H9 (cell line): ENCODE data around the gene PFKL. TPM values are rescaled to one million over a fixed set of nuclear protein-coding genes. Genes with fewer than 3 reads are reported as not detected.

ENCODE experiments used
- DNase-seq: peaks from one replicate; pipeline ENCODE4 v3.0.0-alpha.2; 2017
- H2AFZ ChIP-seq: one replicate; pipeline ENCODE4 v1.6.1; 2013; ENCODE audit warnings: mild to moderate bottlenecking, low read length, control low read depth, moderate library complexity
- H2AK5ac ChIP-seq: 2 replicates; pipeline ENCODE4 v1.6.1; 2013; ENCODE audit warnings: low read length, control low read depth, mixed read lengths; ENCODE audit not compliant: insufficient read length
- H2BK120ac ChIP-seq: one replicate; pipeline ENCODE4 v1.6.1; 2013; ENCODE audit warnings: low read depth, mild to moderate bottlenecking, low read length, control low read depth, inconsistent platforms; ENCODE audit not compliant: poor library complexity, severe bottlenecking
- H2BK12ac ChIP-seq: 2 replicates; pipeline ENCODE4 v1.6.1; 2013; ENCODE audit warnings: low read length, control low read depth, mixed read lengths, low read depth; ENCODE audit not compliant: insufficient read length
- H2BK15ac ChIP-seq: 2 replicates; pipeline ENCODE4 v1.6.1; 2013; ENCODE audit warnings: low read depth, low read length, control low read depth
- H2BK20ac ChIP-seq: one replicate; pipeline ENCODE4 v1.6.1; 2013; ENCODE audit warnings: low read depth, mild to moderate bottlenecking, low read length, control low read depth, inconsistent platforms; ENCODE audit not compliant: poor library complexity, severe bottlenecking
- H2BK5ac ChIP-seq: 2 replicates; pipeline ENCODE4 v1.6.1; 2013; ENCODE audit warnings: low read length, control low read depth, mixed read lengths; ENCODE audit not compliant: insufficient read length
- H3K14ac ChIP-seq: 2 replicates; pipeline ENCODE4 v1.6.1; 2013; ENCODE audit warnings: low read length, control low read depth; ENCODE audit not compliant: insufficient read depth
- H3K18ac ChIP-seq: 2 replicates; pipeline ENCODE4 v1.6.1; 2013; ENCODE audit warnings: low read depth, mild to moderate bottlenecking, mixed read lengths, low read length, control low read depth; ENCODE audit not compliant: insufficient read length
- H3K23ac ChIP-seq: 2 replicates; pipeline ENCODE4 v1.6.1; 2013; ENCODE audit warnings: low read length, control low read depth, mixed read lengths, low read depth; ENCODE audit not compliant: insufficient read length
- H3K23me2 ChIP-seq: 2 replicates; pipeline ENCODE4 v1.6.1; 2013; ENCODE audit warnings: low read depth, mild to moderate bottlenecking, mixed read lengths, low read length, control low read depth; ENCODE audit not compliant: insufficient read length, poor library complexity, severe bottlenecking
- H3K27ac ChIP-seq: 2 replicates; pipeline ENCODE4 v1.5.1; 2013; ENCODE audit warnings: low read length, control low read depth, mixed read lengths, low read depth; ENCODE audit not compliant: insufficient read length
- H3K27me3 ChIP-seq: 2 replicates; pipeline ENCODE4 v1.6.1; 2013; ENCODE audit warnings: low read length, control low read depth, inconsistent platforms; ENCODE audit not compliant: insufficient read depth
- H3K4ac ChIP-seq: 2 replicates; pipeline ENCODE4 v1.6.1; 2013; ENCODE audit warnings: low read depth, mild to moderate bottlenecking, control low read depth, inconsistent platforms, low read length, moderate library complexity
- H3K4me1 ChIP-seq: 2 replicates; pipeline ENCODE4 v1.6.1; 2013; ENCODE audit warnings: low read length, control low read depth, inconsistent platforms; ENCODE audit not compliant: insufficient read depth
- H3K4me2 ChIP-seq: 2 replicates; pipeline ENCODE4 v1.6.1; 2013; ENCODE audit warnings: low read length, control low read depth, mixed read lengths; ENCODE audit not compliant: insufficient read length, insufficient read depth
- H3K56ac ChIP-seq: 2 replicates; pipeline ENCODE4 v1.6.1; 2013; ENCODE audit warnings: low read depth, mild to moderate bottlenecking, mixed read lengths, low read length, control low read depth; ENCODE audit not compliant: insufficient read length
- H3K79me1 ChIP-seq: 2 replicates; pipeline ENCODE4 v1.6.1; 2013; ENCODE audit warnings: low read depth, mild to moderate bottlenecking, moderate library complexity, low read length, control low read depth, inconsistent platforms; ENCODE audit not compliant: insufficient read depth, poor library complexity, severe bottlenecking
- H3K79me2 ChIP-seq: 2 replicates; pipeline ENCODE4 v1.6.1; 2013; ENCODE audit warnings: low read length, control low read depth, inconsistent platforms; ENCODE audit not compliant: insufficient read depth
- H3K9ac ChIP-seq: 2 replicates; pipeline ENCODE4 v1.6.1; 2013; ENCODE audit warnings: low read length, control low read depth, mixed read lengths; ENCODE audit not compliant: insufficient read length; ENCODE audit errors: extremely low read depth
- H3K9me3 ChIP-seq: one replicate; pipeline ENCODE4 v1.6.1; 2013; ENCODE audit warnings: low read depth, low read length, inconsistent platforms; ENCODE audit not compliant: control insufficient read depth
- H3T11ph ChIP-seq: one replicate; pipeline ENCODE4 v1.6.1; 2013; ENCODE audit warnings: mild to moderate bottlenecking, low read length, control low read depth, inconsistent platforms
- H4K20me1 ChIP-seq: one replicate; pipeline ENCODE4 v1.6.1; 2013; ENCODE audit not compliant: control insufficient read depth, insufficient read length, insufficient read depth
- H4K5ac ChIP-seq: 2 replicates; pipeline ENCODE4 v1.6.1; 2013; ENCODE audit warnings: low read depth, mild to moderate bottlenecking, mixed read lengths, low read length, control low read depth; ENCODE audit not compliant: insufficient read length
- H4K8ac ChIP-seq: replicated peaks from 2 replicates; pipeline ENCODE4 v1.6.1; 2013; ENCODE audit warnings: low read length, control low read depth, mixed read lengths, low read depth; ENCODE audit not compliant: insufficient read length
- H4K91ac ChIP-seq: 2 replicates; pipeline ENCODE4 v1.6.1; 2013; ENCODE audit warnings: low read depth, mild to moderate bottlenecking, moderate library complexity, mixed read lengths, low read length, control low read depth; ENCODE audit not compliant: insufficient read length
- H3K27ac Mint-ChIP-seq, 3 experiments: 2 replicates in 2 of 3; 3 replicates in 1 of 3; pipeline ENCODE4 v1.8.0; 2020 to 2021; ENCODE audit warnings: mixed read lengths in 3 of 3, mild to moderate bottlenecking in 1 of 3, moderate library complexity in 1 of 3
- H3K27me3 Mint-ChIP-seq: 2 replicates; pipeline ENCODE4 v1.8.0; 2021; ENCODE audit warnings: low read depth, mild to moderate bottlenecking, moderate library complexity, mixed read lengths
- H3K36me3 Mint-ChIP-seq, 3 experiments: 2 replicates in 2 of 3; 3 replicates in 1 of 3; pipeline ENCODE4 v1.8.0; 2020 to 2021; ENCODE audit warnings: low read depth in 3 of 3, mixed read lengths in 3 of 3; ENCODE audit not compliant: insufficient read depth in 1 of 3
- H3K4me1 Mint-ChIP-seq, 2 experiments: 2 replicates each; pipeline ENCODE4 v1.8.0; 2020; ENCODE audit warnings: mixed read lengths in 2 of 2
- H3K4me3 Mint-ChIP-seq, 2 experiments: 2 replicates in 1 of 2; 3 replicates in 1 of 2; pipeline ENCODE4 v1.8.0; 2020 to 2021; ENCODE audit warnings: mild to moderate bottlenecking in 2 of 2, mixed read lengths in 2 of 2, moderate library complexity in 1 of 2
- H3K9me3 Mint-ChIP-seq, 2 experiments: 2 replicates in 1 of 2; 3 replicates in 1 of 2; pipeline ENCODE4 v1.8.0; 2020; ENCODE audit warnings: mild to moderate bottlenecking in 2 of 2, mixed read lengths in 2 of 2, moderate library complexity in 1 of 2
- WGBS: extraction: QIAGEN DNeasy Blood & Tissue Kit; methylation state at CpG from one replicate; pipeline ENCODE4 v1.1.7; 2013; ENCODE audit warnings: missing lambda C conversion rate, low lambda C conversion rate, mixed read lengths; ENCODE audit not compliant: insufficient read length; ENCODE audit errors: extremely low coverage; 5-methylcytosine and 5-hydroxymethylcytosine counted together
- total RNA-seq: library from RNA; stranded (reverse); gene quantifications from 2 replicates; pipeline ENCODE4 v1.2.1, GENCODE V29; 2021
- TF ChIP-seq, protein P1 (sequence below): fragments of 200-600 bp; sonication (generic); conservative IDR thresholded peaks from 3 replicates; pipeline ENCODE4 v1.8.0; 2021; ENCODE audit warnings: antibody characterized with exemption, mild to moderate bottlenecking

PFKL gene
- total RNA-seq, 1 experiment from 2014 or later: 107 TPM

DNA sequence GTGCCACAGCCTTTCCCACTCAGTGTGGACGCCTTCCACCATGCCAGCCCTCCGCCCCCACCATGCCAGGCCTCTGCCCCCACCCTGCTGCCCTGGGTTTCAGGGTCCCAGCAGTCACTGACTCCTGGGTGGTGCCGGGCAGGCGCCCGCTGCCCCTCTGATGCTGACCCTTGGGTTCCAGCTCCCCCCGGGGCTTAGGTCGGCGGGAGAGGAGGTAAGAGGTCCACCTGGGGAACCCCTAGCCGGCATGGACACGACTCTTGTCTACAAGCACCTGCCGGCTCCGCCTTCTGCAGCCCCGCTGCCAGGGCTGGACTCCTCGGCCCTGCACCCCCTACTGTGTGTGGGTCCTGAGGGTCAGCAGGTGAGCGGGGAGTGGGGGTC lies 7.0 kb upstream of the PFKL start:
- no peak overlapping the region for H2BK12ac ChIP-seq
- H3K27me3 Mint-ChIP-seq: peaks cover 6% of the 10 kb centered on the region
- H3K4ac ChIP-seq: no peak overlapping the region
- no peak overlapping the region for H3T11ph ChIP-seq
- H3K9ac ChIP-seq: no peak overlapping the region
- WGBS: no CpG with 5 or more reads among the region's 15 CpGs
- H3K27ac Mint-ChIP-seq: no peak overlapping the region
- no peaks in the 10 kb centered on the region for H3K4me1 ChIP-seq
- H3K27ac ChIP-seq: no peak overlapping the region
- no peaks in the 10 kb centered on the region for H3K79me2 ChIP-seq
- H2AFZ ChIP-seq: no peak overlapping the region
- no peaks in the 10 kb centered on the region for H3K79me1 ChIP-seq
- no peak overlapping the region for H3K14ac ChIP-seq
- H4K20me1 ChIP-seq: no peaks in the 10 kb centered on the region
- no peak overlapping the region for H2BK120ac ChIP-seq
- no peaks in the 10 kb centered on the region for H3K9me3 Mint-ChIP-seq
- H4K5ac ChIP-seq: no peak overlapping the region
- H3K4me2 ChIP-seq: no peak overlapping the region
- no peaks in the 10 kb centered on the region for H3K36me3 Mint-ChIP-seq
- TF ChIP-seq, protein P1, sequence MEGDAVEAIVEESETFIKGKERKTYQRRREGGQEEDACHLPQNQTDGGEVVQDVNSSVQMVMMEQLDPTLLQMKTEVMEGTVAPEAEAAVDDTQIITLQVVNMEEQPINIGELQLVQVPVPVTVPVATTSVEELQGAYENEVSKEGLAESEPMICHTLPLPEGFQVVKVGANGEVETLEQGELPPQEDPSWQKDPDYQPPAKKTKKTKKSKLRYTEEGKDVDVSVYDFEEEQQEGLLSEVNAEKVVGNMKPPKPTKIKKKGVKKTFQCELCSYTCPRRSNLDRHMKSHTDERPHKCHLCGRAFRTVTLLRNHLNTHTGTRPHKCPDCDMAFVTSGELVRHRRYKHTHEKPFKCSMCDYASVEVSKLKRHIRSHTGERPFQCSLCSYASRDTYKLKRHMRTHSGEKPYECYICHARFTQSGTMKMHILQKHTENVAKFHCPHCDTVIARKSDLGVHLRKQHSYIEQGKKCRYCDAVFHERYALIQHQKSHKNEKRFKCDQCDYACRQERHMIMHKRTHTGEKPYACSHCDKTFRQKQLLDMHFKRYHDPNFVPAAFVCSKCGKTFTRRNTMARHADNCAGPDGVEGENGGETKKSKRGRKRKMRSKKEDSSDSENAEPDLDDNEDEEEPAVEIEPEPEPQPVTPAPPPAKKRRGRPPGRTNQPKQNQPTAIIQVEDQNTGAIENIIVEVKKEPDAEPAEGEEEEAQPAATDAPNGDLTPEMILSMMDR: no peak
- no peaks in the 10 kb centered on the region for H3K27me3 ChIP-seq
- no peak overlapping the region for H3K4me3 Mint-ChIP-seq
- H4K8ac ChIP-seq: no peak overlapping the region
- H2AK5ac ChIP-seq: no peak overlapping the region
- H3K23ac ChIP-seq: no peak overlapping the region
- DNase-seq: no peak
- H2BK15ac ChIP-seq: no peak overlapping the region
- H3K9me3 ChIP-seq: no peaks in the 10 kb centered on the region
- no peak overlapping the region for H3K56ac ChIP-seq
- H3K23me2 ChIP-seq: no peaks in the 10 kb centered on the region
- no peak overlapping the region for H2BK20ac ChIP-seq
- H3K18ac ChIP-seq: no peak overlapping the region
- H4K91ac ChIP-seq: no peak overlapping the region
- H2BK5ac ChIP-seq: no peak overlapping the region
- peaks cover 0 to 5% of the 10 kb centered on the region in 2 experiments; a peak in 2 of 4 replicates for H3K4me1 Mint-ChIP-seq
